Adrenal gland (tissue), 12 donors: ENCODE results near the gene LILRA5. TPM values are rescaled to one million over a fixed set of nuclear protein-coding genes. Genes with fewer than 3 reads are reported as not detected.

Experiments
- DNase-seq, 7 donors: peaks; one replicate each; pipeline ENCODE4 v3.0.0-alpha.2; 2019 to 2020
- H3K27ac ChIP-seq, 5 donors: fragments of 200-600 bp; sonication (generic) in 4 of 5; 1 replicate in 3 of 5; 2 replicates in 2 of 5; pipeline versions ENCODE4 v1.5.1 to v1.8.0; 2016 to 2020; ENCODE audit warnings: mild to moderate bottlenecking in 1 of 5
- H3K27me3 ChIP-seq: fragments of 200-600 bp; 2 replicates; pipeline ENCODE4 v1.8.0; 2021
- H3K36me3 ChIP-seq, 2 donors: fragments of 200-600 bp; replicated peaks in 1 of 2; 1 replicate in 1 of 2; 2 replicates in 1 of 2; pipeline versions ENCODE4 v1.5.1 to v1.8.0; 2018 to 2022
- H3K4me1 ChIP-seq, 2 donors: fragments of 200-600 bp; replicated peaks in 1 of 2; 1 replicate in 1 of 2; 2 replicates in 1 of 2; pipeline versions ENCODE4 v1.5.1 to v1.8.0; 2018 to 2021
- H3K4me3 ChIP-seq, 4 donors: fragments of 200-600 bp; sonication (generic) in 3 of 4; one replicate each; pipeline ENCODE4 v1.5.1; 2016 to 2018
- H3K9me3 ChIP-seq, 3 donors: fragments of 200-600 bp; sonication (generic) in 1 of 3; replicated peaks in 1 of 3; 1 replicate in 2 of 3; 2 replicates in 1 of 3; pipeline versions ENCODE4 v1.5.1 to v1.8.0; 2016 to 2021
- POLR2A ChIP-seq, 2 donors: fragments of 450-650 bp; IDR thresholded peaks; one replicate each; pipeline ENCODE4 v1.6.1; 2017; ENCODE audit warnings: antibody characterized with exemption in 2 of 2, mild to moderate bottlenecking in 2 of 2, moderate library complexity in 1 of 2
- WGBS, 4 donors: extraction: QIAGEN DNeasy Blood & Tissue Kit in 2 of 4; methylation state at CpG; one replicate each; pipeline versions ENCODE4 v1.1.5 to v1.1.7; 2013 to 2017; 5-methylcytosine and 5-hydroxymethylcytosine counted together
- intact Hi-C, 2 donors: fragments of 100-400 bp; cut with DNase I; formaldehyde crosslinking; loops; one replicate each; pipeline versions ENCODE4 v1.14.1 to v1.15.0; 2022 to 2023
- polyA plus RNA-seq, 3 donors: library from polyadenylated mRNA; stranded (reverse); fragments of 200-250 nt in 2 of 3; fragments of 350-450 nt in 1 of 3; fragmentation: Illumina TruSeq in 1 of 3; extraction: RNeasy Lipid Tissue Mini Kit (QIAGEN cat#74804) in 1 of 3; gene quantifications; one replicate each; pipeline ENCODE4 v1.2.3, GENCODE V29; 2013 to 2014
- total RNA-seq, 9 donors: library from RNA; depleted of rRNA in 4 of 9; stranded (reverse); fragments of >200 nt in 4 of 9; fragments of 120-200 nt in 1 of 9; fragmentation: NEBNext Ultra II Directional in 1 of 9; extraction: Animal tissue kit (Norgen Biotek cat#: 25700) in 1 of 9; gene quantifications; one replicate each; pipeline versions ENCODE4 v1.1.0 to v1.2.4, GENCODE V29; 2013 to 2023
- TF ChIP-seq, protein P1 (sequence below), 6 experiments: fragments of 450-650 bp in 4 of 6; fragments of 200-600 bp in 2 of 6; sonication (generic) in 1 of 6; IDR thresholded peaks; 1 replicate in 5 of 6; 2 replicates in 1 of 6; pipeline versions ENCODE4 v1.5.1 to v1.8.0; 2016 to 2021; ENCODE audit warnings: antibody characterized with exemption in 6 of 6, mild to moderate bottlenecking in 2 of 6, moderate library complexity in 1 of 6
- donor health status: healthy with polysubstance abuse.
- donor health status: Bipolar disorder and iron deficiency.
- donor health status: DM: yes; HTN: yes; CAD: no.
- donor health status: DM: no; HTN: no; CAD: no.
- donor health status: DM: no; HTN: no; CAD: no.
- donor health status: DM: yes; HTN: yes; CAD: no.

The LILRA5 gene
- total and polyA plus RNA-seq, 12 donors = 0.72 to 6.2 (median 3.0) TPM; not detected in 1

DNA sequence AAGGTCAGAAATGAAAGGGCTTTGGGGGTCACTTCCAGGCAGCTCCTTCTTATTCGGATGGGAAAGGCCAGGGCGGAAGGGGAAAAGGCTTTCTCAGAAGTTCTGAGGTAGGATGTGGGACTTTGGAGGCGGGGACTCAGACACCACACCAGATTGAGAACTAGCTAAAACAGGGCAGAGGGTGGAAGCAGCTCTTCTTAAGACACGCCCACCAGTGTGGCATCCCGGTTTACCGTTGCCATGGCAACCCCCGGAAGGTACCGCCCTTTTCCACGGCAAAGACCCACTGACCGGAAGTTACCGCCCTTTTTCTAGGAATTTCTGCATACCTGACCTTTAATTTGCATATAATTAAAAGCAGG, 3.8 kb upstream of the LILRA5 start:
- H3K27ac ChIP-seq = no peak overlapping the region
- DNase-seq = peak in 1 of 7 donors; percentile 36
- 26 to 54% (median 42%) methylated on average over 10 to 11 of the region's 11 CpGs for whole genome bisulfite sequencing, 4 donors
- no peaks in the 10 kb centered on the region for H3K36me3 ChIP-seq
- H3K9me3 ChIP-seq = no peaks in the 10 kb centered on the region
- intact Hi-C loops = no loop called here
- TF ChIP-seq POLR2A (IDR thresholded peaks at IDR 0.05) = no peak
- TF ChIP-seq, protein P1, sequence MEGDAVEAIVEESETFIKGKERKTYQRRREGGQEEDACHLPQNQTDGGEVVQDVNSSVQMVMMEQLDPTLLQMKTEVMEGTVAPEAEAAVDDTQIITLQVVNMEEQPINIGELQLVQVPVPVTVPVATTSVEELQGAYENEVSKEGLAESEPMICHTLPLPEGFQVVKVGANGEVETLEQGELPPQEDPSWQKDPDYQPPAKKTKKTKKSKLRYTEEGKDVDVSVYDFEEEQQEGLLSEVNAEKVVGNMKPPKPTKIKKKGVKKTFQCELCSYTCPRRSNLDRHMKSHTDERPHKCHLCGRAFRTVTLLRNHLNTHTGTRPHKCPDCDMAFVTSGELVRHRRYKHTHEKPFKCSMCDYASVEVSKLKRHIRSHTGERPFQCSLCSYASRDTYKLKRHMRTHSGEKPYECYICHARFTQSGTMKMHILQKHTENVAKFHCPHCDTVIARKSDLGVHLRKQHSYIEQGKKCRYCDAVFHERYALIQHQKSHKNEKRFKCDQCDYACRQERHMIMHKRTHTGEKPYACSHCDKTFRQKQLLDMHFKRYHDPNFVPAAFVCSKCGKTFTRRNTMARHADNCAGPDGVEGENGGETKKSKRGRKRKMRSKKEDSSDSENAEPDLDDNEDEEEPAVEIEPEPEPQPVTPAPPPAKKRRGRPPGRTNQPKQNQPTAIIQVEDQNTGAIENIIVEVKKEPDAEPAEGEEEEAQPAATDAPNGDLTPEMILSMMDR (IDR thresholded peaks at IDR 0.05) = no peak
- peaks cover 8% of the 10 kb centered on the region for H3K27me3 ChIP-seq
- H3K4me3 ChIP-seq = no peak overlapping the region
- H3K4me1 ChIP-seq = no peaks in the 10 kb centered on the region

DNA sequence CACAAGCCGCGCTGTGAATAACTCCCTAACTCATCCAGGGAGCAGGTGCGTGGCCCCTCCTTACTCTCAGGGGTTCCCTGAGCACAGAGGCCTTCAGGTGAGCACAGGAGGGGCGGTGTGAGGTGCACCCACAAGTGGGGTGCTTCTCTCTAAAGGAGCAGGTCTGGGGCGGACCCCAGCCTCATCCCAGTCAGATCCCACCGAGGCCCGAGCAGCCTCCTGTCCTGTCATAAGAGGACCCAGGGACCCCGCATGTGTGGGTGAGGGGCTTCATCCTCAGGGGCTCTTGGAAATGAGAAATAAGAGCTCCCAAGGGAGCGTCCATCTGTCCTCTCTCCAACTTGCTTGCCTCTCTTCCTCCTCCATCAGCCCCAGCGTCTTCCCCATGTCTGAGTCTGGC, 3.0 kb upstream of the LILRA5 start:
- Histone ChIP-seq H3K36me3 (no peaks in the 10 kb centered on the region), H3K27me3 (peaks cover 8% of the 10 kb centered on the region), H3K4me1 (no peaks in the 10 kb centered on the region), H3K9me3 (no peaks in the 10 kb centered on the region), H3K27ac (no peak overlapping the region), H3K4me3 (no peak overlapping the region)
- intact Hi-C loops = no loop called here
- no peak for DNase-seq
- TF ChIP-seq, protein P1 (IDR thresholded peaks at IDR 0.05) = no peak
- WGBS, 4 donors = 75 to 85% (median 77%) methylated on average over 8 to 10 of the region's 10 CpGs

DNA sequence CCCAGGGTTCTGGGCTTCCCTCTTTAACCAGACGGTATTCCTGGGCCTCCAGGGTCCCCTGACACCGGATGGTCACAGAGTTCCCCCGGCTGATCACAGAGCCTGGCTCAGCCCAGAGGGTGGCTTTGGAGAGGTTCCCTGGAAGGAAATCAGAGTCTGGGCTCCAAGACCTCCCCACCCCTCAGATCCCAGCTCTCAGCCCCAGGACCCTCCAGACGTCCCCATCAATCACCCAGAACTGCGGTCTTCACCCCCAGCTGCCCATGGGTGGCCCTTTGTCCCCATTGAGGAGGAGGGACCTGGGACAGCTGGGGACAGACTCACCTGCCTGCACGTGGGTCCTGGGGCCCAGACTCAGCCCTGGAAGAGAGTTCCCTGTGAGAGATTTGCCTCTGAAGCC, 955 bp downstream of the LILRA5 start:
- Histone ChIP-seq H3K27ac (no peak overlapping the region), H3K9me3 (no peaks in the 10 kb centered on the region), H3K4me1 (no peaks in the 10 kb centered on the region), H3K27me3 (peaks cover 4% of the 10 kb centered on the region), H3K4me3 (no peak overlapping the region), H3K36me3 (no peaks in the 10 kb centered on the region)
- intact Hi-C loops = no loop called here
- TF ChIP-seq, protein P1 (IDR thresholded peaks at IDR 0.05) = no peak
- no peak for TF ChIP-seq POLR2A (IDR thresholded peaks at IDR 0.05)
- DNase-seq = no peak
- WGBS, 4 donors = 44 to 60% (median 57%) methylated on average over 4 to 6 of the region's 6 CpGs; no CpG with 5 or more reads in 1 of the 4 donors

DNA sequence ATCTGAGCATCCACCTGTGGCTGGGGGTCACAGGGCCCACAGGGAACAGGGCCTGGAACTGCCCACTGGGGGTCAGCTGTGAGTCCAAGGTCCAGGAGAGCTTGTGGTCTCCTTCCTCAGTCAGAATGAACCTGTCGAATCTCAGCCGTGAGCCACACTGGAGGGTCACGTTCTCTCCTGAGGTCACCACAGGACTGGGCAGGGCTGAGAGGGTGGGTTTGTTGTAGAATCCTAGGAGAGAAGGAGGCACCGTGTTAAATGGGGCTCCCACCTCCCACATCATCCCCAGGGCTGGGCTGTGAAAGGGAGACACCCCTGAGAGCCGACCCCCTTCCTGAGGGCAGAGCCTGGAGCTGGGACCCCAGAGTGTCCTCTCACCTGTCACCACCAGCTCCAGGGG, 1.5 kb downstream of the LILRA5 start:
- WGBS, 4 donors = 20 to 63% (median 46%) methylated on average over 1 to 5 of the region's 5 CpGs
- Histone ChIP-seq H3K36me3 (no peaks in the 10 kb centered on the region), H3K9me3 (no peaks in the 10 kb centered on the region), H3K27ac (no peak overlapping the region), H3K27me3 (no peaks in the 10 kb centered on the region), H3K4me3 (no peak overlapping the region), H3K4me1 (no peaks in the 10 kb centered on the region)
- no peak for TF ChIP-seq POLR2A (IDR thresholded peaks at IDR 0.05)
- TF ChIP-seq, protein P1 (IDR thresholded peaks at IDR 0.05) = no peak
- intact Hi-C loops = no loop called here
- no peak for DNase-seq
